Measurements from ENCODE around the gene RXRG. TPM values are rescaled to one million over a fixed set of nuclear protein-coding genes. Genes with fewer than 3 reads are reported as not detected.
"Not testable (repeated sequence)": the region's sequence is repeated elsewhere in the genome, so short reads cannot be mapped to it uniquely, and the experiment has no call there.

The RXRG gene
- total RNA-seq, 2 donors from 2014 or later: 0.20 to 0.74 TPM

- H3K9ac ChIP-seq (ENCODE audit: low read depth in 2 of 2, low read length in 2 of 2): no peak overlapping the region
- TF ChIP-seq CTCF (IDR thresholded peaks at IDR 0.05): no peak
- H3K9me3 ChIP-seq: no peaks in the 10 kb centered on the region
- no peaks in the 10 kb centered on the region for H3K4me1 ChIP-seq
- H3K4me3 ChIP-seq: no peak overlapping the region
- no peaks in the 10 kb centered on the region for H3K36me3 ChIP-seq
- H3K27ac ChIP-seq: no peak overlapping the region
- no peaks in the 10 kb centered on the region for H3K27me3 ChIP-seq
- no peak for DNase-seq
- intact Hi-C loops (cut with DNase I): no loop called here
Measured at GRCh38 chr1:165463978-165464377, 19.1 kb upstream of the RXRG start.

- H3K4me3 ChIP-seq; H3K4me1 ChIP-seq; H3K27ac ChIP-seq; DNase-seq; H3K9me3 ChIP-seq; H3K27me3 ChIP-seq; H3K9ac ChIP-seq (ENCODE audit: low read depth in 2 of 2, low read length in 2 of 2); intact Hi-C loops (cut with DNase I); H3K36me3 ChIP-seq: not testable (repeated sequence)
Measured at GRCh38 chr1:165459683-165460082, 14.8 kb upstream of the RXRG start.

- no peak for DNase-seq
- H3K4me3 ChIP-seq: no peak overlapping the region
- no peaks in the 10 kb centered on the region for H3K9me3 ChIP-seq
- no peak overlapping the region for H3K9ac ChIP-seq (ENCODE audit: low read depth in 2 of 2, low read length in 2 of 2)
- no peak for TF ChIP-seq CTCF (IDR thresholded peaks at IDR 0.05)
- H3K27ac ChIP-seq: no peak overlapping the region
- H3K4me1 ChIP-seq: no peaks in the 10 kb centered on the region
- H3K36me3 ChIP-seq: no peaks in the 10 kb centered on the region
- H3K27me3 ChIP-seq: no peaks in the 10 kb centered on the region
- intact Hi-C loops (cut with DNase I): no loop called here
Measured at GRCh38 chr1:165456861-165457260, 11.9 kb upstream of the RXRG start.

GRCh38 chr1:165456114-165456513, 11.2 kb upstream of the RXRG start:
- H3K27ac ChIP-seq: no peak overlapping the region
- no peaks in the 10 kb centered on the region for H3K36me3 ChIP-seq
- intact Hi-C loops (cut with DNase I): no loop called here
- no peaks in the 10 kb centered on the region for H3K27me3 ChIP-seq
- H3K4me3 ChIP-seq: no peak overlapping the region
- DNase-seq: no peak
- H3K9me3 ChIP-seq: no peaks in the 10 kb centered on the region
- no peak overlapping the region for H3K9ac ChIP-seq (ENCODE audit: low read depth in 2 of 2, low read length in 2 of 2)
- no peak for TF ChIP-seq CTCF (IDR thresholded peaks at IDR 0.05)
- H3K4me1 ChIP-seq: no peaks in the 10 kb centered on the region

GRCh38 chr1:165455111-165455510, 10.2 kb upstream of the RXRG start:
- intact Hi-C loops (cut with DNase I): no loop called here
- TF ChIP-seq CTCF (IDR thresholded peaks at IDR 0.05): no peak
- DNase-seq: no peak
- no peaks in the 10 kb centered on the region for H3K9me3 ChIP-seq
- no peaks in the 10 kb centered on the region for H3K36me3 ChIP-seq
- H3K4me3 ChIP-seq: no peak overlapping the region
- H3K27ac ChIP-seq: no peak overlapping the region
- H3K27me3 ChIP-seq: no peaks in the 10 kb centered on the region
- no peak overlapping the region for H3K9ac ChIP-seq (ENCODE audit: low read depth in 2 of 2, low read length in 2 of 2)
- H3K4me1 ChIP-seq: no peaks in the 10 kb centered on the region

- Histone ChIP-seq H3K9ac (ENCODE audit: low read depth in 2 of 2, low read length in 2 of 2) (no peak overlapping the region), H3K4me1 (no peaks in the 10 kb centered on the region), H3K27ac (no peak overlapping the region), H3K9me3 (no peaks in the 10 kb centered on the region), H3K36me3 (no peaks in the 10 kb centered on the region), H3K27me3 (no peaks in the 10 kb centered on the region), H3K4me3 (no peak overlapping the region)
- DNase-seq: no peak
- intact Hi-C loops (cut with DNase I): no loop called here
- no peak for TF ChIP-seq CTCF (IDR thresholded peaks at IDR 0.05)
Measured at GRCh38 chr1:165454091-165454610, 9.2 kb upstream of the RXRG start.
